Motor neuron (in vitro differentiated cells): ENCODE results near the gene OGDH. TPM values are rescaled to one million over a fixed set of nuclear protein-coding genes. Genes with fewer than 3 reads are reported as not detected.

Experiments used
- ATAC-seq, 8 experiments: fragments of 200-7000 bp; cut with Tn5 transposase; replicated peaks in 6 of 8; 2 replicates each; pipeline ENCODE4 v1.8.0; 2021; ENCODE audit warnings: mild to moderate bottlenecking in 8 of 8, moderate library complexity in 8 of 8
- H3K27ac ChIP-seq, 2 donors: fragments of 250-450 bp; sonication (Bioruptor Pico); 2 replicates each; pipeline ENCODE4 v1.9.0; 2021; ENCODE audit warnings: antibody characterized with exemption in 2 of 2, mild to moderate bottlenecking in 2 of 2, moderate library complexity in 1 of 2
- H3K4me1 ChIP-seq, 2 donors: fragments of 250-450 bp; sonication (Bioruptor Pico); replicated peaks in 1 of 2; 2 replicates each; pipeline ENCODE4 v1.6.1; 2021; ENCODE audit warnings: antibody characterized with exemption in 2 of 2, mild to moderate bottlenecking in 2 of 2, moderate library complexity in 1 of 2
- H3K4me3 ChIP-seq, 5 donors: fragments of 250-450 bp; sonication (Bioruptor Pico); 2 replicates each; pipeline ENCODE4 v1.9.0; 2021; ENCODE audit warnings: antibody characterized with exemption in 5 of 5, mild to moderate bottlenecking in 5 of 5, moderate library complexity in 4 of 5
- WGBS, 10 experiments: fragments of 450-650 bp; shearing (Covaris generic); methylation state at CpG; one replicate each; pipeline ENCODE4 v1.0.0; 2022; 5-methylcytosine and 5-hydroxymethylcytosine counted together
- in situ Hi-C, 9 experiments: fragments of 400-800 bp; cut with MboI; loops; one replicate each; pipeline ENCODE4 v1.15.0; 2021; ENCODE audit warnings: low sequenced_read_pairs in 9 of 9, low pct_unique_long_range_greater_than_20kb in 2 of 9; ENCODE audit not compliant: unreplicated experiment in 9 of 9
- total RNA-seq, 8 experiments: library from RNA; unstranded; fragments of 300-600 nt; gene quantifications; 2 replicates each; pipeline versions ENCODE4 v1.2.3 to v1.2.4, GENCODE V29; 2022

The OGDH gene
- total RNA-seq, 8 experiments from 2014 or later = 27.1 to 89.0 (median 39.9) TPM

GRCh38 chr7:44652535-44652934 is 46.1 kb downstream of the OGDH start:
- no peak overlapping the region for H3K4me3 ChIP-seq
- in situ Hi-C loops = no loop called here
- H3K4me1 ChIP-seq = no peaks in the 10 kb centered on the region
- H3K27ac ChIP-seq = no peak overlapping the region
- ATAC-seq = peak in 1 of 8 experiments; percentile 67
- WGBS, 10 experiments = 38 to 100% (median 100%) methylated on average over 1 to 5 of the region's 5 CpGs; no CpG with 5 or more reads in 1 of the 10 experiments

GRCh38 chr7:44654255-44654796 is 47.9 kb downstream of the OGDH start:
- Histone ChIP-seq H3K4me3 (no peak overlapping the region), H3K4me1 (no peaks in the 10 kb centered on the region), H3K27ac (no peak overlapping the region)
- 76 to 100% (median 92%) methylated on average over 5 to 10 of the region's 11 CpGs; no CpG with 5 or more reads in 1 of the 10 experiments for WGBS, 10 experiments
- no peak for ATAC-seq
- in situ Hi-C loops = no loop called here

GRCh38 chr7:44655341-44655740 is 48.9 kb downstream of the OGDH start:
- 80 to 100% (median 87%) methylated on average over 1 of the region's 1 CpG; no CpG with 5 or more reads in 6 of the 10 experiments for WGBS, 10 experiments
- in situ Hi-C loops = no loop called here
- no peaks in the 10 kb centered on the region for H3K4me1 ChIP-seq
- H3K27ac ChIP-seq = no peak overlapping the region
- H3K4me3 ChIP-seq = no peak overlapping the region
- no peak for ATAC-seq

- no peak for ATAC-seq
- no peak overlapping the region for H3K4me3 ChIP-seq
- H3K4me1 ChIP-seq = no peaks in the 10 kb centered on the region
- in situ Hi-C loops = no loop called here
- H3K27ac ChIP-seq = no peak overlapping the region
- WGBS, 10 experiments = 89 to 100% (median 98%) methylated on average over 1 to 6 of the region's 7 CpGs
Observed at GRCh38 chr7:44658979-44659378, 52.6 kb downstream of the OGDH start.

- 91 to 100% (median 94%) methylated on average over 1 to 2 of the region's 2 CpGs; no CpG with 5 or more reads in 4 of the 10 experiments for WGBS, 10 experiments
Observed at GRCh38 chr7:44661233-44661632, 54.8 kb downstream of the OGDH start.

GRCh38 chr7:44664780-44665461 is 58.5 kb downstream of the OGDH start:
- Histone ChIP-seq H3K27ac (no peak overlapping the region), H3K4me3 (no peak overlapping the region), H3K4me1 (no peaks in the 10 kb centered on the region)
- ATAC-seq = peak in 1 of 8 experiments; percentile 22
- in situ Hi-C loops = no loop called here
- 75 to 100% (median 94%) methylated on average over 1 to 4 of the region's 4 CpGs; no CpG with 5 or more reads in 1 of the 10 experiments for WGBS, 10 experiments

More at GRCh38 chr7:44661233-44661632, 54.8 kb downstream of the OGDH start:
- in situ Hi-C loops = no loop called here
- ATAC-seq = no peak
- Histone ChIP-seq H3K27ac (no peak overlapping the region), H3K4me3 (no peak overlapping the region), H3K4me1 (no peaks in the 10 kb centered on the region)

- H3K27ac ChIP-seq = no peak overlapping the region
- ATAC-seq = peak in 4 of 8 experiments; percentile 34 to 87 (median 46)
- 23 to 100% (median 72%) methylated on average over 2 to 8 of the region's 9 CpGs; no CpG with 5 or more reads in 1 of the 10 experiments for WGBS, 10 experiments
Observed at GRCh38 chr7:44665531-44666213, 59.2 kb downstream of the OGDH start.

GRCh38 chr7:44666566-44666965 is 60.1 kb downstream of the OGDH start:
- Histone ChIP-seq H3K4me3 (no peak overlapping the region), H3K27ac (no peak overlapping the region), H3K4me1 (no peaks in the 10 kb centered on the region)
- 80 to 100% (median 93%) methylated on average over 1 to 6 of the region's 6 CpGs; no CpG with 5 or more reads in 3 of the 10 experiments for WGBS, 10 experiments
- in situ Hi-C loops = no loop called here
- ATAC-seq = no peak

More at GRCh38 chr7:44665531-44666213, 59.2 kb downstream of the OGDH start:
- Histone ChIP-seq H3K4me1 (no peaks in the 10 kb centered on the region), H3K4me3 (no peak overlapping the region)
- in situ Hi-C loops = no loop called here

- WGBS, 10 experiments = 60 to 100% (median 100%) methylated on average over 1 to 3 of the region's 3 CpGs; no CpG with 5 or more reads in 1 of the 10 experiments
- no peak overlapping the region for H3K4me3 ChIP-seq
- no peaks in the 10 kb centered on the region for H3K4me1 ChIP-seq
- in situ Hi-C loops = no loop called here
- no peak overlapping the region for H3K27ac ChIP-seq
- ATAC-seq = no peak
Observed at GRCh38 chr7:44667190-44667589, 60.8 kb downstream of the OGDH start.

GRCh38 chr7:44671069-44671468 is 64.6 kb downstream of the OGDH start:
- no peak for ATAC-seq
- Histone ChIP-seq H3K4me1 (no peaks in the 10 kb centered on the region), H3K27ac (no peak overlapping the region), H3K4me3 (no peak overlapping the region)
- in situ Hi-C loops = no loop called here
- WGBS, 10 experiments = 71 to 100% methylated on average over 1 of the region's 1 CpG; no CpG with 5 or more reads in 8 of the 10 experiments

- no peak overlapping the region for H3K4me3 ChIP-seq
- in situ Hi-C loops = no loop called here
- WGBS, 10 experiments = 71 to 100% (median 100%) methylated on average over 1 of the region's 2 CpGs; no CpG with 5 or more reads in 5 of the 10 experiments
- no peak overlapping the region for H3K27ac ChIP-seq
- no peaks in the 10 kb centered on the region for H3K4me1 ChIP-seq
- no peak for ATAC-seq
Observed at GRCh38 chr7:44673324-44673723, 66.9 kb downstream of the OGDH start.

- in situ Hi-C loops = no loop called here
- ATAC-seq = no peak
- WGBS, 10 experiments = 67 to 100% (median 88%) methylated on average over 1 to 5 of the region's 6 CpGs; no CpG with 5 or more reads in 5 of the 10 experiments
- H3K4me3 ChIP-seq = no peak overlapping the region
- H3K27ac ChIP-seq = no peak overlapping the region
- H3K4me1 ChIP-seq = no peaks in the 10 kb centered on the region
Observed at GRCh38 chr7:44673771-44674170, 67.3 kb downstream of the OGDH start.

GRCh38 chr7:44674381-44674780 is 68.0 kb downstream of the OGDH start:
- no peaks in the 10 kb centered on the region for H3K4me1 ChIP-seq
- H3K4me3 ChIP-seq = no peak overlapping the region
- 94 to 100% (median 96%) methylated on average over 2 to 7 of the region's 7 CpGs; no CpG with 5 or more reads in 5 of the 10 experiments for WGBS, 10 experiments
- ATAC-seq = no peak
- H3K27ac ChIP-seq = no peak overlapping the region
- in situ Hi-C loops = no loop called here
